Measurements from ENCODE around the gene TBC1D14.
A peak's percentile ranks its signal among the peaks of the same experiment; 100 is the strongest.

Gene TBC1D14

GRCh38 chr4:7042503-7043283, 133.1 kb downstream of the TBC1D14 start:
- DNase-seq (ENCODE audit: low read depth in 2 of 2), result peak; percentile 84 to 89

GRCh38 chr4:7043284-7044136, 133.9 kb downstream of the TBC1D14 start, which contains the start of gene TADA2B:
Gene TADA2B, plus strand, starts transcription at chr4:7043372. Its CDS starts 208 bp downstream, at chr4:7043580.
- peak in 1 of 2 experiments; percentile 37 for DNase-seq (ENCODE audit: low read depth in 2 of 2)

- no peak for DNase-seq (ENCODE audit: low read depth in 2 of 2)
These were observed 134.7 kb downstream of the TBC1D14 start for GRCh38 chr4:7044137-7044930.

- DNase-seq (ENCODE audit: low read depth in 2 of 2), result no peak
These were observed 135.9 kb downstream of the TBC1D14 start for GRCh38 chr4:7045553-7045952.

GRCh38 chr4:7045961-7046921, 136.6 kb downstream of the TBC1D14 start:
- DNase-seq (ENCODE audit: low read depth in 2 of 2), result no peak

GRCh38 chr4:7046971-7047370, 137.3 kb downstream of the TBC1D14 start:
- DNase-seq (ENCODE audit: low read depth in 2 of 2), result no peak

- no peak for DNase-seq (ENCODE audit: low read depth in 2 of 2)
These were observed 139.0 kb downstream of the TBC1D14 start for GRCh38 chr4:7048642-7049041.

GRCh38 chr4:7049295-7049694, 139.7 kb downstream of the TBC1D14 start:
- no peak for DNase-seq (ENCODE audit: low read depth in 2 of 2)

- DNase-seq (ENCODE audit: low read depth in 2 of 2), result no peak
These were observed 140.1 kb downstream of the TBC1D14 start for GRCh38 chr4:7049739-7050138.

- DNase-seq (ENCODE audit: low read depth in 2 of 2), result no peak
These were observed 141.0 kb downstream of the TBC1D14 start for GRCh38 chr4:7050481-7051143.

GRCh38 chr4:7051144-7051495, 141.5 kb downstream of the TBC1D14 start:
- DNase-seq (ENCODE audit: low read depth in 2 of 2), result no peak

- no peak for DNase-seq (ENCODE audit: low read depth in 2 of 2)
These were observed 142.3 kb downstream of the TBC1D14 start for GRCh38 chr4:7051905-7052304.

GRCh38 chr4:7052313-7052712, 142.7 kb downstream of the TBC1D14 start:
- no peak for DNase-seq (ENCODE audit: low read depth in 2 of 2)

- DNase-seq (ENCODE audit: low read depth in 2 of 2), result no peak
These were observed 143.5 kb downstream of the TBC1D14 start for GRCh38 chr4:7052923-7053715.

- DNase-seq (ENCODE audit: low read depth in 2 of 2), result no peak
These were observed 144.7 kb downstream of the TBC1D14 start for GRCh38 chr4:7054106-7054880.

- DNase-seq (ENCODE audit: low read depth in 2 of 2), result no peak
These were observed 145.7 kb downstream of the TBC1D14 start for GRCh38 chr4:7055111-7055989.

GRCh38 chr4:7055990-7056325, 146.3 kb downstream of the TBC1D14 start:
- DNase-seq (ENCODE audit: low read depth in 2 of 2), result no peak

- DNase-seq (ENCODE audit: low read depth in 2 of 2), result no peak
These were observed 149.2 kb downstream of the TBC1D14 start for GRCh38 chr4:7058792-7059191.
